GM12872 (cell line): ENCODE data around the gene MOK.

Experiments
- TF ChIP-seq, protein P1 (sequence below): IDR thresholded peaks from 3 replicates; pipeline ENCODE4 v1.5.1; 2011; ENCODE audit warnings: low read depth, mild to moderate bottlenecking, low read length, moderate library complexity; ENCODE audit not compliant: insufficient read depth

Gene MOK

DNA sequence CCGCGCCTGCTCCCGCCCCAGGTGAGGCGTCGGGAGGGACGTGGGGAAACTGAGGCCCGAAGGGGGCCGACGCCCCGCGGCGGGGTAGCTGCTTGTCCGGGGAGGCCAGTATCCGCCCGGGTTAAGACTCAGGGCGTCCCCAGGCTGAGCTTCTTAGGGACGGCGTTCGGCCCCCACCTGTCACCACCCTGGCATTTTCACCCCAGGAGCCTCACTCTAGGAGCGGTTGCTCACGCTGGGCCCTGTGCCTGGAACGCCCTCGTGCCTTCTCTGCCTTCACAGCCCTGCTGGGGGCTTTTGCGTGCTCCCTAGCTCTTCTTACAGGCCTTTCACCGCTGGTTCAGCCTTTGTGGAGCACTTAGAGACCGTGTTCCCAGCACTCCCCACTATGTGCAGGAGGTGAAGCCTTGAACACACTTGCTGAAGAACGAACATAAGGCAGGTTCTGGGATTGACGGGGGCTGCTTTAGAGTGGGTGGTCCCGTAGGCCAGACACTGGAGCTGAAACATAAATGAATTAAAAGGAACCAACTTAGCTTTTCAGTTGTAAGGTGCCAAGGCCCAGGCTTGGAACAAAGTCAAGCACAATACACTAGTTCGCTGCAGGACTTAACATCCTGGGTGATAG is 15.2 kb upstream of the MOK start:
- TF ChIP-seq, protein P1, sequence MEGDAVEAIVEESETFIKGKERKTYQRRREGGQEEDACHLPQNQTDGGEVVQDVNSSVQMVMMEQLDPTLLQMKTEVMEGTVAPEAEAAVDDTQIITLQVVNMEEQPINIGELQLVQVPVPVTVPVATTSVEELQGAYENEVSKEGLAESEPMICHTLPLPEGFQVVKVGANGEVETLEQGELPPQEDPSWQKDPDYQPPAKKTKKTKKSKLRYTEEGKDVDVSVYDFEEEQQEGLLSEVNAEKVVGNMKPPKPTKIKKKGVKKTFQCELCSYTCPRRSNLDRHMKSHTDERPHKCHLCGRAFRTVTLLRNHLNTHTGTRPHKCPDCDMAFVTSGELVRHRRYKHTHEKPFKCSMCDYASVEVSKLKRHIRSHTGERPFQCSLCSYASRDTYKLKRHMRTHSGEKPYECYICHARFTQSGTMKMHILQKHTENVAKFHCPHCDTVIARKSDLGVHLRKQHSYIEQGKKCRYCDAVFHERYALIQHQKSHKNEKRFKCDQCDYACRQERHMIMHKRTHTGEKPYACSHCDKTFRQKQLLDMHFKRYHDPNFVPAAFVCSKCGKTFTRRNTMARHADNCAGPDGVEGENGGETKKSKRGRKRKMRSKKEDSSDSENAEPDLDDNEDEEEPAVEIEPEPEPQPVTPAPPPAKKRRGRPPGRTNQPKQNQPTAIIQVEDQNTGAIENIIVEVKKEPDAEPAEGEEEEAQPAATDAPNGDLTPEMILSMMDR, result no peak

DNA sequence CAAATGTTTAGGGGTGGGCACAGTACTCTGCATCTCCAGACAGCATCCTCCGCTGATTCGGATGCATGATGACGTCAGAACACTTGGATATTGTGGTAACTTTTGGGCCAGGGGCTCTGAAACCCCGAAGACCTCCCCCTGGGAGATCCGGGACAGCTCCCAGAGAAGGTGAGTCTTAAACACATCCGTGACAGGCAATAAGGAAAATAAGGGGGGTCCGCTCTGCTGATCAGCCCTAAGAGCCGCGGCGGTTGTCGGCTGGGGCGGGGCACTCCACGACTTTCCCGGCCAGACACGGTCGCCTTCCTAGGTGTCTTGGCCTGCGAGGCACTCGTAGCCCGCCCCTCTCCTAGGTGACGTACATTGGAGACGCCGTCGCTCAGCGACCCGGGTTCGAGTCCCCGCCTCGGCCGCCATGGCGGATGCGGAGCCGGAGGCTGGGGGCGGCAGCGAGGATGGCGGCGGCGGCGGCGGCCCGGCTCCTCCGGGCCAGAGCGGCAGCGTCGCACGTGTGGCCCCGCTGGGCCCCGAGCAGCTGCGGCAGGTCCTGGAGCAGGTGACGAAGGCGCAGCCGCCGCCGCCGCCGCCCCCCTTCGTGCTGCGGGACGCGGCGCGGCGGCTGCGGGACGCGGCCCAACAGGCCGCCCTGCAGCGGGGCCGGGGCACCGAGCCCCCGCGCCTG is 14.5 kb upstream of the MOK start, which contains the start of gene ZNF839:
Gene ZNF839 (plus strand): TSS at position 396 of the 682 bp plus-strand sequence. CDS start 20 bp downstream, at position 416.
- TF ChIP-seq, protein P1, result no peak

DNA sequence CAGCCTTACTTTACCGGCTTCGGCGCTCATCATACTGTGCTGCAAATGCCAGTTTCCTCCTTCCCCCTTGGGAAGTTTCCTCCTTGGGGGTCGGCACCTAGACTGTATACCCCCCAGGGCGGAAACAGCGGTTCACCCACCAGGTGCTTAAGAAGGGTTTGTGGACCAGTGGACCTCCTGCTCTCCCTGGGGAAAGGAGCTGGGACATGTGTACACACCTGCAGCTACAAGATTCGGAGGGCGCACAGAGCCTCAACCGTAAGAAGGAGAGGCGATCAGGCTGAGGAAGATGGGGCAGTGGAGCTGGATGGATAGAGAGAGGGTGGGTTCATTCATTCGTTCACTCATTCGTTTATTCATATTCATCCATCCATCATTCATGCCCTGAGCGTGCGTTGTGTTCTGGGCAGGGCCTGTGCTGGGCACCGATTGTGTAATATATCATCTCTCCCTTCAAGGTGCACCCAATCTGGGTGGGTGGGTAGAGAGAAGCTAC is 13.9 kb upstream of the MOK start:
- TF ChIP-seq, protein P1, result no peak

DNA sequence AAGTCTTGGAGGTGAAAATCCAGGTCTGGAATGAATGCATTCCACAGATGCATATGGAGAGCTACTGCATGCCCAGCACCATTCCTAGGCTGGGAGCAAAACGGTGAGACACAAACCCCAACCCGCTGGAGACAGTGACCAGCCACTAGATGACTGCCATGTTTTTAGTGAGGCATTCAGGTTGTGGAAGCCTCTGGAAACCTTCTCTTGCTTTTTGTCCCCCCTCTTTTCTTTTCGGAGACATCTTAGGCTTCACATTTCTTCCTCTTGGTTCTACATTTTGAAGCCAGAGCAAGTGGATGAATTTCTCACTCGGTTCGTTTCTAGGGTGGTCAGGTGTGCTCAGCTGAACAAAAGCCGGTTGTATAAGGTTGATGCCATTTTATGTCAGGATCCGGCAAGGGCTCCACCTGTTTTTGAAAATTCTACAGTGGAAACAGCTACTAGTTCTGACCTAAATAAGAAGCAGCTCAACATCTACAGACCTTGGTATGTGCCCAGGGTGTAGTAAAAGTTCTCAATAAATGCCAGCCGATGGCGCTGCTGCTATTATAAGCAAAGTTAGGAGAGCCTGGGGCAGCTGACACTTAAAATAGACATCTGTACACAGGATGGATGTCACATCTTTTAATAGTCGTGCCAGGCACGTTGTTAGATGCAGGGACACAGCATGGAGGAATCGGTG is 12.7 kb upstream of the MOK start:
- TF ChIP-seq, protein P1, result peak; percentile 25; the same call in 1 of the 3 replicates

DNA sequence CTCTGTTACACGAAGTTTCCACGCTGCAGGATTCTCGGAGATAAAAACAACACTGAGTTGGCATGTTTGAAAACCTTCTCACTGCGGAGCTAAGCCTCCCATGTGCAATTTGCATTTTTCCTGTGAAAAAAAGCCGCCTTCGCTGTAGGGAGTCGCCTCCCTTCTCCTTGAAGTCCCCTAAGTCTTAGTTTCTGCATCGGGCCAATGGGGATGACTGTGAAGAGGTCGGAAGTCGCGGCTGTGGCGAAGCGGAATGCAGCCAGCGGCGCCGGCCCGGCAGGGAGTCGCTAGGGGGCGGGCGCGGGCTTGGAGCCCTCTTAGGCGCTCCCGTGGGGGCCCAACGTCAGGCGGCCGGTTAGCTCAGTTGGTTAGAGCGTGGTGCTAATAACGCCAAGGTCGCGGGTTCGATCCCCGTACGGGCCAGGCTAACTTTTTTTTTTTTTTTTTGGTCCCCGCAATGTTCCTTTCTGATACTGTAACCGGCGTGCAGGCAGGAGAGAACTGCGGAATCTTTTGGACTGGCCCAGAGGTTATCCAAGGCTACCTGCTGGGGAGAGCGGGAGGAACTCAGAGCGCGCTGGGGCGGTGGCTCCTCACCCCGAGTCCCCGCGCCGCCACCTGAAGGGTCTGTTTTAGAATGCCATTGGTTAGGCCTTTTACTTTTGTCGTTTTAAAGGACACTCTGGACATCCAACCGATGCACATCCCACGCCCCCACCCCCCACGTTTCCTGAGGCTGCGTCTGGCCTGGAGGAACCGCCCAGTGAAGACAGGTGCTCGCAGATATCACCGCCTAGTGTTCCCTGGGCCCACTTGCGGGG is 12.0 kb upstream of the MOK start:
- TF ChIP-seq, protein P1, result peak; percentile 76

DNA sequence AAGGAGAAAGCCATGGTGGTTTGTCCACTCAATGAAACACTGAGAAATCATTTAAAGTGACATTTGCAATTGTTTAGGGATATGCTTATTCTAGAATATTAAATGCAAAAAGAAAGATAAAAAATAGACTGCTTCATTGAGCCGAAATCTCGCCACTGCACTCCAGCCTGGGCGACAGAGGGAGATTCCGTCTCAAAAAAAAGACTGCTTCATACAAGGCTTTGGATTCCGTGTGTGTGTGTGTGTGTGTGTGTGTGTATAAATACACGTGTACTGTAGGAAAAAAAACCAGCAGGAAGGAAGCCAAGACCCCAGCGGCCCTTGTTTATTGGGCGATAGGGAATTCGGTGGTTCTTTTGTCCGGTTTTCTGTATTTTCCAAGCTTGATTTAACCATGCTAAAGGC is 11.4 kb upstream of the MOK start:
- TF ChIP-seq, protein P1, result no peak
